WTC11 (cell line): Measurements from ENCODE around the gene IGSF5. TPM values are rescaled to one million over a fixed set of nuclear protein-coding genes. Genes with fewer than 3 reads are reported as not detected.

Experiments used
- ATAC-seq: fragments of 200-7000 bp; cut with Tn5 transposase; 2 replicates; pipeline ENCODE4 v1.10.0; 2021; ENCODE audit warnings: mild to moderate bottlenecking, moderate library complexity
- CTCF ChIA-PET: fragments of 300-600 bp; sonication (Branson Sonifier 250); formaldehyde crosslinking; loops from one replicate; lab custom pipeline; 2021; ENCODE audit warnings: antibody characterized with exemption; lab: Charles Lee
- POLR2A ChIA-PET: fragments of 350-600 bp; sonication (Branson Sonifier 250); formaldehyde crosslinking; loops from one replicate; lab custom pipeline; 2021; ENCODE audit warnings: antibody characterized with exemption; lab: Charles Lee
- DNase-seq: peaks from one replicate; pipeline ENCODE4 v3.0.0; 2021; ENCODE audit warnings: low spot score
- H3K27ac Mint-ChIP-seq: 2 replicates; pipeline ENCODE4 v1.8.0; 2021; ENCODE audit warnings: mixed read lengths
- H3K27me3 Mint-ChIP-seq: 2 replicates; pipeline ENCODE4 v1.8.0; 2021; ENCODE audit warnings: low read depth, mild to moderate bottlenecking, moderate library complexity, mixed read lengths
- H3K36me3 Mint-ChIP-seq: 2 replicates; pipeline ENCODE4 v1.8.0; 2021; ENCODE audit warnings: mixed read lengths
- H3K4me1 Mint-ChIP-seq: 2 replicates; pipeline ENCODE4 v1.8.0; 2022; ENCODE audit warnings: mixed read lengths
- H3K4me3 Mint-ChIP-seq: 2 replicates; pipeline ENCODE4 v1.8.0; 2021; ENCODE audit warnings: mild to moderate bottlenecking, moderate library complexity, mixed read lengths
- H3K9me3 Mint-ChIP-seq: 2 replicates; pipeline ENCODE4 v1.8.0; 2021; ENCODE audit warnings: mixed read lengths
- AR ChIP-seq: fragments of 250-450 bp; sonication (Bioruptor Pico); IDR thresholded peaks from 2 replicates; pipeline ENCODE4 v1.9.0; 2021; ENCODE audit warnings: mild to moderate bottlenecking
- ATF1 ChIP-seq: sonication (generic); formaldehyde crosslinking; IDR thresholded peaks from 2 replicates; pipeline ENCODE4 v1.8.1; 2023; ENCODE audit warnings: mild to moderate bottlenecking, moderate library complexity, missing genetic modification reagents
- ATF2 ChIP-seq: sonication (generic); formaldehyde crosslinking; IDR thresholded peaks from 2 replicates; pipeline ENCODE4 v1.8.1; 2022; ENCODE audit warnings: low read depth, missing genetic modification reagents, borderline replicate concordance
- CTCF ChIP-seq: fragments of 200-600 bp; IDR thresholded peaks from 2 replicates; pipeline ENCODE4 v1.8.0; 2022; ENCODE audit warnings: antibody characterized with exemption
- EMX1 ChIP-seq: fragments of 250-450 bp; sonication (Bioruptor Pico); IDR thresholded peaks from 2 replicates; pipeline ENCODE4 v1.8.0; 2021; ENCODE audit warnings: mild to moderate bottlenecking
- FOXP4 ChIP-seq: sonication (generic); formaldehyde crosslinking; IDR thresholded peaks from 2 replicates; pipeline ENCODE4 v1.8.0; 2022; ENCODE audit warnings: mild to moderate bottlenecking, missing genetic modification reagents
- GABPB1 ChIP-seq: sonication (generic); formaldehyde crosslinking; IDR thresholded peaks from 2 replicates; pipeline ENCODE4 v1.8.1; 2023; ENCODE audit warnings: mild to moderate bottlenecking, missing genetic modification reagents
- GTF2I ChIP-seq: fragments of 250-450 bp; sonication (Bioruptor Pico); conservative IDR thresholded peaks from 2 replicates; pipeline ENCODE4 v1.4.0; 2021; ENCODE audit warnings: mild to moderate bottlenecking
- NFE2L1 ChIP-seq: sonication (generic); formaldehyde crosslinking; IDR thresholded peaks from 2 replicates; pipeline ENCODE4 v1.8.1; 2023; ENCODE audit warnings: missing genetic modification reagents
- NFYB ChIP-seq: sonication (generic); formaldehyde crosslinking; conservative IDR thresholded peaks from 2 replicates; pipeline ENCODE4 v1.8.0; 2022; ENCODE audit warnings: low read depth, missing genetic modification reagents
- NR1H2 ChIP-seq: sonication (generic); formaldehyde crosslinking; IDR thresholded peaks from 2 replicates; pipeline ENCODE4 v1.9.0; 2021; ENCODE audit warnings: mild to moderate bottlenecking, moderate library complexity, missing genetic modification reagents
- NR3C1 ChIP-seq: sonication (generic); formaldehyde crosslinking; conservative IDR thresholded peaks from 2 replicates; pipeline ENCODE4 v1.8.1; 2023; ENCODE audit warnings: low read depth, mild to moderate bottlenecking, missing genetic modification reagents
- STAT6 ChIP-seq: sonication (generic); formaldehyde crosslinking; conservative IDR thresholded peaks from 2 replicates; pipeline ENCODE4 v1.8.1; 2023; ENCODE audit warnings: mild to moderate bottlenecking, low read depth, missing genetic modification reagents, moderate library complexity
- TCF7 ChIP-seq: sonication (generic); formaldehyde crosslinking; IDR thresholded peaks from 2 replicates; pipeline ENCODE4 v1.8.0; 2022; ENCODE audit warnings: mild to moderate bottlenecking, low read depth, missing genetic modification reagents, moderate library complexity
- ZBTB43 ChIP-seq: sonication (generic); formaldehyde crosslinking; IDR thresholded peaks from 2 replicates; pipeline ENCODE4 v1.8.1; 2023; ENCODE audit warnings: mild to moderate bottlenecking, missing genetic modification reagents
- ZNF121 ChIP-seq: sonication (generic); formaldehyde crosslinking; IDR thresholded peaks from 2 replicates; pipeline ENCODE4 v1.8.0; 2023; ENCODE audit warnings: missing genetic modification reagents
- ZNF423 ChIP-seq: fragments of 250-450 bp; sonication (Bioruptor Pico); IDR thresholded peaks from 2 replicates; pipeline ENCODE4 v2.1.2; 2022; ENCODE audit warnings: mild to moderate bottlenecking, moderate library complexity
- ZNF425 ChIP-seq: fragments of 250-450 bp; sonication (Bioruptor Pico); conservative IDR thresholded peaks from 2 replicates; pipeline ENCODE4 v1.9.0; 2021; ENCODE audit warnings: mild to moderate bottlenecking
- total RNA-seq: library from RNA; stranded (reverse); gene quantifications from 3 replicates; pipeline ENCODE4 v1.2.3, GENCODE V29; 2021

The IGSF5 gene
- total RNA-seq, 1 experiment from 2014 or later: 3.6 TPM

- TF ChIP-seq ZNF425 (CRISPR knock-in tag) (no peak), ZNF423 (CRISPR knock-in tag) (no peak), STAT6 (CRISPR knock-in tag) (no peak)
These were observed 98.9 kb downstream of the IGSF5 start (continued) for GRCh38 chr21:39843916-39844315.

GRCh38 chr21:39845571-39846130, 100.7 kb downstream of the IGSF5 start:
- Mint-ChIP-seq H3K4me1 (peaks cover 19% of the 10 kb centered on the region), H3K27me3 (no peaks in the 10 kb centered on the region; the same call in 1 of the 2 replicates), H3K36me3 (no peaks in the 10 kb centered on the region), H3K4me3 (no peak overlapping the region), H3K27ac (no peak overlapping the region), H3K9me3 (peaks cover 10% of the 10 kb centered on the region)
- ChIA-PET CTCF (interaction anchor here (1.1 kb wide), 1 partner anchor 9 kb away, joined by 3 read pairs; no protein-coding TSS in a partner anchor), POLR2A (no interaction called here)
- no peak for DNase-seq
- no peak for ATAC-seq
- TF ChIP-seq GABPB1 (CRISPR knock-in tag) (no peak), TCF7 (CRISPR knock-in tag) (no peak), NR1H2 (no peak)

GRCh38 chr21:39847877-39848276, 102.9 kb downstream of the IGSF5 start:
- no peak for DNase-seq
- Mint-ChIP-seq H3K4me1 (peaks cover 28% of the 10 kb centered on the region), H3K27me3 (no peaks in the 10 kb centered on the region; the same call in 1 of the 2 replicates), H3K9me3 (peaks cover 21% of the 10 kb centered on the region), H3K36me3 (no peaks in the 10 kb centered on the region)
- ChIA-PET CTCF (no interaction called here), POLR2A (no interaction called here)
- no peak for ATAC-seq
- no peak for TF ChIP-seq NFYB
- TF ChIP-seq CTCF: no peak
- TF ChIP-seq NFE2L1 (CRISPR knock-in tag): no peak
- TF ChIP-seq ZNF121 (CRISPR knock-in tag): no peak
- TF ChIP-seq ATF2: no peak
- TF ChIP-seq AR (CRISPR knock-in tag): no peak
- TF ChIP-seq ZBTB43: no peak
- no peak for TF ChIP-seq NR3C1 (CRISPR knock-in tag)
- no peak for TF ChIP-seq EMX1 (CRISPR knock-in tag)
- TF ChIP-seq GTF2I: no peak
- TF ChIP-seq ATF1 (CRISPR knock-in tag): no peak
- TF ChIP-seq FOXP4 (CRISPR knock-in tag): no peak
- TF ChIP-seq, all 79 proteins: peak for 0
- Mint-ChIP-seq H3K4me3 (no peak overlapping the region), H3K27ac (no peak overlapping the region)
